Left renal pelvis (tissue), 4 donors: ENCODE data around the gene EIF6. TPM values are rescaled to one million over a fixed set of nuclear protein-coding genes. Genes with fewer than 3 reads are reported as not detected.

Source experiments
- DNase-seq, 4 donors: peaks; one replicate each; pipeline ENCODE4 v3.0.0-alpha.2; 2013; ENCODE audit warnings: low read depth in 4 of 4, low spot score in 3 of 4
- polyA plus RNA-seq, 4 donors: library from polyadenylated mRNA; unstranded; fragments of 120-200 nt; gene quantifications; one replicate each; pipeline ENCODE4 v1.2.1, GENCODE V29; 2013; ENCODE audit not compliant: insufficient read length in 4 of 4

EIF6 gene
- polyA plus RNA-seq, 4 donors: 82.7 to 165 (median 130) TPM

- no peak for DNase-seq
Measured at GRCh38 chr20:35235881-35236280, 48.7 kb downstream of the EIF6 start.

GRCh38 chr20:35232575-35232974 is 52.0 kb downstream of the EIF6 start:
- no peak for DNase-seq

Other genes with a start within 250 kb of the EIF6 start
- gene TRPC4AP, start 192.0 kb downstream of the EIF6 start, polyA plus RNA-seq: 10 to 100 TPM; 65.7 to 71.0 (median 67.1) TPM
- gene EDEM2, start 137.4 kb downstream of the EIF6 start, polyA plus RNA-seq: 10 to 100 TPM; 10.1 to 17.4 (median 15.8) TPM
- gene PROCR, start 112.7 kb downstream of the EIF6 start, polyA plus RNA-seq: 100 to 1,000 TPM in 1 of 4 donors, 10 to 100 TPM in 2, 1 to 10 TPM in 1; 10.0 to 100 (median 12.0) TPM
- 1 to 10 TPM; 1.5 to 2.4 (median 2.2) TPM for gene MMP24, start 58.1 kb downstream of the EIF6 start, polyA plus RNA-seq
- 10 to 100 TPM; 27.5 to 54.7 (median 33.1) TPM for gene MMP24OS, start 6.7 kb downstream of the EIF6 start, polyA plus RNA-seq
- gene FAM83C, start 7.7 kb upstream of the EIF6 start, polyA plus RNA-seq: under 1 TPM in 1 of 4 donors, not detected in 3; 0.09 TPM
- gene UQCC1, start 127.2 kb upstream of the EIF6 start, polyA plus RNA-seq: 10 to 100 TPM; 38.5 to 61.4 (median 53.2) TPM
- under 1 TPM; 0.12 to 0.75 (median 0.21) TPM for gene GDF5, start 153.5 kb upstream of the EIF6 start, polyA plus RNA-seq
- 10 to 100 TPM; 41.3 to 67.2 (median 47.3) TPM for gene CEP250, start 170.8 kb upstream of the EIF6 start, polyA plus RNA-seq
- gene C20orf173, start 244.9 kb upstream of the EIF6 start, polyA plus RNA-seq: not detected